Fibroblast of lung (primary cell): ENCODE results near the gene PTPRE. TPM values are rescaled to one million over a fixed set of nuclear protein-coding genes. Genes with fewer than 3 reads are reported as not detected.

Experiments used
- DNase-seq, 2 donors: peaks; one replicate each; pipeline versions ENCODE4 v3.0.0 to v3.0.0-alpha.2; 2010; ENCODE audit warnings: low read depth in 2 of 2
- H2AFZ ChIP-seq: 2 replicates; pipeline ENCODE4 v1.5.1; 2012; ENCODE audit warnings: low read length, control low read depth, inconsistent platforms
- H3K27ac ChIP-seq: 2 replicates; pipeline ENCODE4 v1.5.1; 2011; ENCODE audit warnings: low read length, control low read depth; ENCODE audit not compliant: insufficient read depth
- H3K27me3 ChIP-seq: 2 replicates; pipeline ENCODE4 v1.5.1; 2011; ENCODE audit warnings: mild to moderate bottlenecking, low read length; ENCODE audit not compliant: control insufficient read depth, insufficient read depth
- H3K36me3 ChIP-seq: 2 replicates; pipeline ENCODE4 v1.5.1; 2011; ENCODE audit warnings: low read length; ENCODE audit not compliant: control insufficient read depth, insufficient read depth
- H3K4me1 ChIP-seq: 2 replicates; pipeline ENCODE4 v1.5.1; 2011; ENCODE audit warnings: low read length; ENCODE audit not compliant: control insufficient read depth, insufficient read depth; ENCODE audit errors: extremely low read depth
- H3K4me2 ChIP-seq: 2 replicates; pipeline ENCODE4 v1.5.1; 2011; ENCODE audit warnings: low read length, control low read depth; ENCODE audit not compliant: insufficient read depth; ENCODE audit errors: extremely low read depth
- H3K4me3 ChIP-seq, 4 experiments: fragments of 200-600 bp in 1 of 4; sonication (generic) in 1 of 4; replicated peaks in 1 of 4; 2 replicates each; pipeline ENCODE4 v1.5.1; 2011 to 2016; ENCODE audit warnings: low read length in 4 of 4, low read depth in 3 of 4, mild to moderate bottlenecking in 3 of 4, control low read depth in 2 of 4, inconsistent platforms in 1 of 4, mixed read lengths in 1 of 4; ENCODE audit not compliant: insufficient read depth in 1 of 4; ENCODE audit errors: control extremely low read depth in 1 of 4
- H3K79me2 ChIP-seq: 2 replicates; pipeline ENCODE4 v1.5.1; 2012; ENCODE audit warnings: mild to moderate bottlenecking, low read length, inconsistent platforms; ENCODE audit not compliant: control insufficient read depth, insufficient read depth
- H3K9ac ChIP-seq: 2 replicates; pipeline ENCODE4 v1.5.1; 2011; ENCODE audit warnings: mild to moderate bottlenecking, low read length, control low read depth; ENCODE audit not compliant: insufficient read depth
- H3K9me3 ChIP-seq: 2 replicates; pipeline ENCODE4 v1.5.1; 2012; ENCODE audit warnings: low read depth, low read length; ENCODE audit not compliant: control insufficient read depth, insufficient read depth
- H4K20me1 ChIP-seq: 2 replicates; pipeline ENCODE4 v1.5.1; 2011; ENCODE audit warnings: low read length; ENCODE audit not compliant: control insufficient read depth, insufficient read depth; ENCODE audit errors: extremely low read depth
- EZH2 ChIP-seq: IDR thresholded peaks from 2 replicates; pipeline ENCODE4 v1.5.1; 2012; ENCODE audit warnings: low read length, control low read depth, mild to moderate bottlenecking; ENCODE audit errors: missing control alignments
- polyA plus RNA-seq, 2 donors: library from polyadenylated mRNA; depleted of rRNA in 1 of 2; stranded (reverse) in 1 of 2; unstranded in 1 of 2; fragments of >200 nt; gene quantifications; 2 replicates each; pipeline ENCODE4 v1.2.1, GENCODE V29; 2011 to 2012; ENCODE audit warnings: missing spikeins in 1 of 2
- total RNA-seq: library from RNA; depleted of rRNA; stranded (reverse); fragments of >200 nt; gene quantifications from 2 replicates; pipeline ENCODE4 v1.2.1, GENCODE V29; 2014
- TF ChIP-seq, protein P1 (sequence below), 2 donors: IDR thresholded peaks in 1 of 2; conservative IDR thresholded peaks in 1 of 2; 1 replicate in 1 of 2; 2 replicates in 1 of 2; pipeline ENCODE4 v1.5.1; 2011 to 2012; ENCODE audit warnings: low read length in 2 of 2, control low read depth in 1 of 2, inconsistent platforms in 1 of 2, low read depth in 1 of 2, mild to moderate bottlenecking in 1 of 2

Gene PTPRE
- total and polyA plus RNA-seq, 2 donors (not counting 1 experiment from before 2014, with no cell fraction given), result 0.75 to 1.8 TPM

DNA sequence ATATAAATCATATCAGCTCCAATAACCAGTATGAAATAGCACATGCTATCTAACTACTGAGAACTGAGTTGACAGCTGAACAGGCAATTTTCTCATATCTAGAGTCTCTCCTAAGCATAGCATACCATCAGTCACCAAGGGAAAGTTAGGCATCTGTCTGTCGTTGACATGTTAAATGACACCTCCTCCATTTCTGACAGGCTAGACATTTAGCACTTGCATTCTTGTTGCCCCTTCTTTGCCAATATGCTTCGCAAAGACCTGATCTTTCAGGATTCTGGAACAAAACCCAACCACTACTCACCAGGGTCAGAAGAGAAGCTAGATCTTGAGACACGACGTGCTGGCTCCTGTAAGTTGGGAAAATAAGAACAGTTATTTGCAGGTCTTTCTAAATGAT is 209.3 kb downstream of the PTPRE start:
- no peak overlapping the region for H2AFZ ChIP-seq
- H3K36me3 ChIP-seq, result peaks cover 7% of the 10 kb centered on the region
- TF ChIP-seq, protein P1, sequence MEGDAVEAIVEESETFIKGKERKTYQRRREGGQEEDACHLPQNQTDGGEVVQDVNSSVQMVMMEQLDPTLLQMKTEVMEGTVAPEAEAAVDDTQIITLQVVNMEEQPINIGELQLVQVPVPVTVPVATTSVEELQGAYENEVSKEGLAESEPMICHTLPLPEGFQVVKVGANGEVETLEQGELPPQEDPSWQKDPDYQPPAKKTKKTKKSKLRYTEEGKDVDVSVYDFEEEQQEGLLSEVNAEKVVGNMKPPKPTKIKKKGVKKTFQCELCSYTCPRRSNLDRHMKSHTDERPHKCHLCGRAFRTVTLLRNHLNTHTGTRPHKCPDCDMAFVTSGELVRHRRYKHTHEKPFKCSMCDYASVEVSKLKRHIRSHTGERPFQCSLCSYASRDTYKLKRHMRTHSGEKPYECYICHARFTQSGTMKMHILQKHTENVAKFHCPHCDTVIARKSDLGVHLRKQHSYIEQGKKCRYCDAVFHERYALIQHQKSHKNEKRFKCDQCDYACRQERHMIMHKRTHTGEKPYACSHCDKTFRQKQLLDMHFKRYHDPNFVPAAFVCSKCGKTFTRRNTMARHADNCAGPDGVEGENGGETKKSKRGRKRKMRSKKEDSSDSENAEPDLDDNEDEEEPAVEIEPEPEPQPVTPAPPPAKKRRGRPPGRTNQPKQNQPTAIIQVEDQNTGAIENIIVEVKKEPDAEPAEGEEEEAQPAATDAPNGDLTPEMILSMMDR (conservative IDR thresholded peaks at IDR 0.05 in 1 of 2, IDR thresholded peaks at IDR 0.05 in 1 of 2; ENCODE audit: low read depth in 1 of 2, low read length in 2 of 2), result no peak
- TF ChIP-seq EZH2, result no peak
- no peaks in the 10 kb centered on the region for H3K9me3 ChIP-seq
- H4K20me1 ChIP-seq, result no peaks in the 10 kb centered on the region
- no peak overlapping the region for H3K4me3 ChIP-seq
- H3K4me2 ChIP-seq, result no peak overlapping the region
- H3K79me2 ChIP-seq, result peaks cover 34% of the 10 kb centered on the region
- H3K27ac ChIP-seq, result no peak overlapping the region
- DNase-seq, result no peak
- no peaks in the 10 kb centered on the region for H3K27me3 ChIP-seq
- H3K4me1 ChIP-seq, result no peaks in the 10 kb centered on the region
- H3K9ac ChIP-seq, result no peak overlapping the region

DNA sequence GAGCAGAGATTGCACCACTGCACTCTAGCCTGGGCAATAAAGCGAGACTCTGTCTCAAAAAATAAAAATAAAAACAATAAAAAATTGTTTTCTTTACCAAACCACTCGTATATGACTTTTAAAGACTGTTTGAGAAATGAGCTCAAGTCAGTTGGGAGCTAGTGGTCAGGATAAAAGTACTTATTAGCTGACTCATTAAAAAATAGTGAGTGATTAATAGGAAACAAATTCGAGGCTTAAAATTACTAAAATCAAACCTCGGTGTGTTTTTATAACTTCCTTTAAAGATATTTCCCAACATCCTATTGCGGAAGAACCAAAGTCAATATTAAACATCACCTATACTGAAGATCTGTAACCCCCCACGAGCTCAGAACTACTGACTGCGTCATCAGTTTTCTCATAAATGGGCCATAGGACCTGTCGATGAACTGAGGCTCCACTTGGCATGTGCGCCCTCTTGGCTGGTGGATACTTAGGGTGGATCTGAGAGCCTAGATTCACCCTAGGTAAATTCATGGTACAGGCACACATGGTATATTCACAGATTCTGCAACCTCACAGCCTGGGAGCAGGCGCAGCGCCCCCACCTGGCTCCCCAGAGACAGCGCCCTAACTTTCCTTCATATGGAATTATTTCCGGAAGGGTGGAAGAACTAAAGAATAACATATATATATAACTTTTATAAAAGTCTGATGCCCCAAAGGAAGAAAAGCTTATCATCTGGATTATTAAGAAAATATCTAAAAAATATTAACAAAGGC is 210.1 kb downstream of the PTPRE start:
- Histone ChIP-seq H3K27me3 (no peaks in the 10 kb centered on the region), H3K79me2 (peaks cover 40% of the 10 kb centered on the region), H3K4me3 (no peak overlapping the region), H3K4me2 (no peak overlapping the region), H3K9me3 (no peaks in the 10 kb centered on the region), H3K9ac (no peak overlapping the region), H4K20me1 (no peaks in the 10 kb centered on the region), H3K36me3 (peaks cover 5% of the 10 kb centered on the region), H3K4me1 (no peaks in the 10 kb centered on the region), H3K27ac (no peak overlapping the region), H2AFZ (no peak overlapping the region)
- DNase-seq, result no peak
- TF ChIP-seq EZH2, result no peak
- TF ChIP-seq, protein P1 (conservative IDR thresholded peaks at IDR 0.05 in 1 of 2, IDR thresholded peaks at IDR 0.05 in 1 of 2; ENCODE audit: low read depth in 1 of 2, low read length in 2 of 2), result no peak

DNA sequence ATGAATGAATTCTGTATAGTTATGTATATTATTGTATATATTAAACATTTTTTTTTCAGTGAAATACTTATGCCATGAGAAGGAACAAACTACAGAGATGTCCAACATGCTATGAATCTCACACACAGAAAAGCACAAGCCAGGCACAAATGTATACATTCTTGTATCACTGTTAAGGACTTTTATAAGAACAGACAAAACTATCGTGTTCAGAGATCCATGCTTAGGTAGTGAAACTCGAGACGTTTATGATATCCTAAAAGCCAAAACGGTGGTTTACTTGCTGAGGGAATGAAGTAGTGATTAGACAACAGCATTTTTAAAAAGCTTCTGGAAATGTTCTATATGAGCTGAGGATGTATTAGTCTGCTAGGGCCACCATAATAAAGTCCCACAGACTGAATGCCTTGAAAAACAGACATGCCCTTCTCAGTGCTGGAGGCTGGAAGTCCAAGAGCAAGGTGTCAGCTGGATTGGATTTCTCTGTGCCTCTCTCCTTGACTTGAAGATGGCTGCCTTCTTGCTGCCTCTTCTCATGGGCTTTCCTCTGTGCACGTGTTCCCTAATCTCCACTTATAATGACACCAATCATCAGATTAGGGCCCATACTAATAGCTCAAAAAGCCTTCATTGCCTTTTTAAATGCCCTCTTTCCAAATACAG is 215.0 kb downstream of the PTPRE start:
- no peak overlapping the region for H3K4me2 ChIP-seq
- H3K27me3 ChIP-seq, result no peaks in the 10 kb centered on the region
- no peak overlapping the region for H3K27ac ChIP-seq
- no peaks in the 10 kb centered on the region for H3K36me3 ChIP-seq
- no peak overlapping the region for H3K4me3 ChIP-seq
- H3K9ac ChIP-seq, result no peak overlapping the region
- peaks cover 3% of the 10 kb centered on the region for H3K4me1 ChIP-seq
- peaks cover 76% of the 10 kb centered on the region for H3K79me2 ChIP-seq
- H4K20me1 ChIP-seq, result no peaks in the 10 kb centered on the region
- H3K9me3 ChIP-seq, result no peaks in the 10 kb centered on the region
- no peak for DNase-seq
- H2AFZ ChIP-seq, result peak overlapping the region; percentile 30
- TF ChIP-seq EZH2, result no peak
- TF ChIP-seq, protein P1 (conservative IDR thresholded peaks at IDR 0.05 in 1 of 2, IDR thresholded peaks at IDR 0.05 in 1 of 2; ENCODE audit: low read depth in 1 of 2, low read length in 2 of 2), result no peak
